Transverse colon (tissue), 3 donors: ENCODE measurements around the gene STIP1.

ENCODE experiments used
- EP300 ChIP-seq: sonication (generic); formaldehyde crosslinking; IDR thresholded peaks from one replicate; pipeline ENCODE4 v1.6.1; 2017; ENCODE audit warnings: antibody characterized with exemption, low read depth
- TF ChIP-seq, protein P1 (sequence below), 5 experiments: fragments of 200-600 bp in 3 of 5; fragments of 450-650 bp in 2 of 5; sonication (generic) in 3 of 5; IDR thresholded peaks; 1 replicate in 2 of 5; 2 replicates in 3 of 5; pipeline ENCODE4 v1.5.1; 2016 to 2017; ENCODE audit warnings: antibody characterized with exemption in 5 of 5, inconsistent platforms in 3 of 5, mild to moderate bottlenecking in 2 of 5, moderate library complexity in 1 of 5

DNA sequence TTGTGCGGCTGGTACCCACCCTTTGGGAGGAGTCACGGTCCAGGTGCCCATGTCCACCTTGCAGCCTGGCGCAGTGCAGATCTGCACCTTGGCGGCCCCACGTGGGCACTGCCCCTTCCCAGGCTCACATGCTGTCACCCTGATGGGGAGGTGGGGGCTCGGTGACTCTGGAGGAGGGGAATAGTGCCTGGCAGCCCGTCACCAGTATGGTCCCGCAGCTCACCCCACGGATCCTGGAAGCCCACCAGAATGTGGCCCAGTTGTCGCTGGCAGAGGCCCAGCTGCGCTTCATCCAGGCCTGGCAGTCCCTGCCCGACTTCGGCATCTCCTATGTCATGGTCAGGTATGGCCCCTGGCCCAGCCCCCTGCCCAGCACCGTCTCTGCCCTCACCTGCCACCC is 34.8 kb downstream of the STIP1 start:
- TF ChIP-seq, protein P1, sequence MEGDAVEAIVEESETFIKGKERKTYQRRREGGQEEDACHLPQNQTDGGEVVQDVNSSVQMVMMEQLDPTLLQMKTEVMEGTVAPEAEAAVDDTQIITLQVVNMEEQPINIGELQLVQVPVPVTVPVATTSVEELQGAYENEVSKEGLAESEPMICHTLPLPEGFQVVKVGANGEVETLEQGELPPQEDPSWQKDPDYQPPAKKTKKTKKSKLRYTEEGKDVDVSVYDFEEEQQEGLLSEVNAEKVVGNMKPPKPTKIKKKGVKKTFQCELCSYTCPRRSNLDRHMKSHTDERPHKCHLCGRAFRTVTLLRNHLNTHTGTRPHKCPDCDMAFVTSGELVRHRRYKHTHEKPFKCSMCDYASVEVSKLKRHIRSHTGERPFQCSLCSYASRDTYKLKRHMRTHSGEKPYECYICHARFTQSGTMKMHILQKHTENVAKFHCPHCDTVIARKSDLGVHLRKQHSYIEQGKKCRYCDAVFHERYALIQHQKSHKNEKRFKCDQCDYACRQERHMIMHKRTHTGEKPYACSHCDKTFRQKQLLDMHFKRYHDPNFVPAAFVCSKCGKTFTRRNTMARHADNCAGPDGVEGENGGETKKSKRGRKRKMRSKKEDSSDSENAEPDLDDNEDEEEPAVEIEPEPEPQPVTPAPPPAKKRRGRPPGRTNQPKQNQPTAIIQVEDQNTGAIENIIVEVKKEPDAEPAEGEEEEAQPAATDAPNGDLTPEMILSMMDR (IDR thresholded peaks at IDR 0.05), result no peak
- TF ChIP-seq EP300, result no peak
